K562 (cell line): ENCODE measurements around the gene TBL2. TPM values are rescaled to one million over a fixed set of nuclear protein-coding genes. Genes with fewer than 3 reads are reported as not detected.
A peak's percentile ranks its signal among the peaks of the same experiment; 100 is the strongest.

ENCODE experiments used
- BACH1 ChIP-seq: fragments of 200-800 bp; sonication (Bioruptor generic); IDR thresholded peaks from 2 replicates; pipeline ENCODE4 v1.6.1; 2016; ENCODE audit warnings: missing genetic modification characterization, missing compliant biosample characterization
- CREM ChIP-seq: IDR thresholded peaks from 2 replicates; pipeline ENCODE4 v1.6.1; 2014; ENCODE audit warnings: antibody characterized with exemption, low read depth
- DDX20 ChIP-seq: fragments of 450-650 bp; IDR thresholded peaks from 2 replicates; pipeline ENCODE4 v1.6.1; 2016; ENCODE audit warnings: missing genetic modification characterization, low read depth, mild to moderate bottlenecking, missing compliant biosample characterization, moderate library complexity
- FOXP1 ChIP-seq: sonication (generic); formaldehyde crosslinking; IDR thresholded peaks from 2 replicates; pipeline ENCODE4 v1.8.0; 2022; ENCODE audit warnings: mild to moderate bottlenecking, missing genetic modification reagents
- JUNB ChIP-seq: fragments of 450-650 bp; formaldehyde crosslinking; conservative IDR thresholded peaks from 2 replicates; pipeline ENCODE4 v1.4.0; 2020; ENCODE audit warnings: mild to moderate bottlenecking
- NBN ChIP-seq: fragments of 450-650 bp; IDR thresholded peaks from 2 replicates; pipeline ENCODE4 v1.6.1; 2016; ENCODE audit warnings: low read depth, mild to moderate bottlenecking
- NCOA1 ChIP-seq: fragments of 450-650 bp; IDR thresholded peaks from 2 replicates; pipeline ENCODE4 v1.6.1; 2016; ENCODE audit warnings: low read depth
- NFATC3 ChIP-seq: fragments of 450-650 bp; IDR thresholded peaks from 2 replicates; pipeline ENCODE4 v1.6.1; 2017; ENCODE audit warnings: mild to moderate bottlenecking
- NFYB ChIP-seq: IDR thresholded peaks from 2 replicates; pipeline ENCODE4 v1.6.1; 2011; ENCODE audit warnings: mild to moderate bottlenecking, moderate library complexity; ENCODE audit not compliant: insufficient read length; ENCODE audit errors: extremely low read depth
- NRF1 ChIP-seq, 2 experiments: fragments of 450-650 bp; IDR thresholded peaks in 1 of 2; conservative IDR thresholded peaks in 1 of 2; 2 replicates each; pipeline ENCODE4 v1.6.1; 2014; ENCODE audit warnings: mild to moderate bottlenecking in 2 of 2
- PHF21A ChIP-seq: fragments of 450-650 bp; IDR thresholded peaks from 2 replicates; pipeline ENCODE4 v1.6.1; 2017; ENCODE audit warnings: low read depth, borderline replicate concordance
- RBM25 ChIP-seq: fragments of 200-400 bp; formaldehyde crosslinking; IDR thresholded peaks from 2 replicates; pipeline ENCODE4 v1.6.1; 2018; ENCODE audit warnings: low read length, low read depth, moderate library complexity; ENCODE audit not compliant: severe bottlenecking
- SMARCC2 ChIP-seq: fragments of 450-650 bp; IDR thresholded peaks from 2 replicates; pipeline ENCODE4 v1.6.1; 2017; ENCODE audit warnings: antibody characterized with exemption, moderate library complexity, mild to moderate bottlenecking, low read depth
- SNRNP70 ChIP-seq: fragments of 200-400 bp; formaldehyde crosslinking; optimal IDR thresholded peaks from 2 replicates; pipeline ENCODE3; 2017; ENCODE audit warnings: low read depth, low read length
- SP1 ChIP-seq: sonication (generic); formaldehyde crosslinking; IDR thresholded peaks from 2 replicates; pipeline ENCODE4 v1.8.1; 2022; ENCODE audit warnings: mild to moderate bottlenecking, missing genetic modification reagents
- SRSF9 ChIP-seq: fragments of 200-400 bp; formaldehyde crosslinking; IDR thresholded peaks from 2 replicates; pipeline ENCODE4 v1.6.1; 2017; ENCODE audit warnings: low read depth, low read length, borderline replicate concordance
- TEAD4 ChIP-seq, 2 experiments: sonication (generic) in 1 of 2; formaldehyde crosslinking in 1 of 2; IDR thresholded peaks; 2 replicates each; pipeline versions ENCODE4 v1.6.1 to v1.8.0; 2012 to 2022; ENCODE audit warnings: borderline replicate concordance in 1 of 2, inconsistent platforms in 1 of 2, low read length in 1 of 2, mild to moderate bottlenecking in 1 of 2, missing genetic modification reagents in 1 of 2
- YBX1 ChIP-seq: fragments of 450-650 bp; IDR thresholded peaks from 2 replicates; pipeline ENCODE4 v1.7.1; 2016; ENCODE audit warnings: mild to moderate bottlenecking
- ZNF174 ChIP-seq: fragments of 250-450 bp; sonication (Bioruptor Pico); IDR thresholded peaks from 2 replicates; pipeline ENCODE4 v1.4.0; 2020; ENCODE audit warnings: mild to moderate bottlenecking
- ZNF436 ChIP-seq: fragments of 250-450, 450-650 bp; sonication (Bioruptor Pico); formaldehyde crosslinking; IDR thresholded peaks from 2 replicates; pipeline ENCODE4 v1.7.0; 2020; ENCODE audit warnings: mild to moderate bottlenecking
- ZNF75A ChIP-seq: fragments of 450-650 bp; formaldehyde crosslinking; IDR thresholded peaks from 2 replicates; pipeline ENCODE4 v1.4.0; 2020; ENCODE audit warnings: mild to moderate bottlenecking
- polyA plus RNA-seq, 8 experiments: library from polyadenylated mRNA; depleted of rRNA in 4 of 8; stranded (reverse) in 5 of 8; unstranded in 3 of 8; fragments of >200 nt; fragmentation: Nextera tagmentation in 2 of 8; fragmentation: Illumina TruSeq in 1 of 8; extraction: Ambion mirVana in 2 of 8; extraction: Trizol in 1 of 8; gene quantifications; 2 replicates each; pipeline versions ENCODE4 v1.2.1 to v1.2.3, GENCODE V29; 2011 to 2014; ENCODE audit warnings: inconsistent platforms in 1 of 8, missing spikeins in 1 of 8
- total RNA-seq, 7 experiments: library from RNA; depleted of rRNA in 6 of 7; stranded (reverse); fragments of >200 nt in 6 of 7; fragmentation: Illumina TruSeq in 2 of 7; extraction: Trizol in 2 of 7; gene quantifications; 2 replicates each; pipeline versions ENCODE4 v1.2.1 to v1.2.3, GENCODE V29; 2011 to 2021; ENCODE audit warnings: low replicate concordance in 1 of 7
- TF ChIP-seq, protein P1 (sequence below): fragments of 450-650 bp; formaldehyde crosslinking; IDR thresholded peaks from 2 replicates; pipeline ENCODE4 v1.4.0; 2020; ENCODE audit warnings: mild to moderate bottlenecking
- TF ChIP-seq, protein P2 (sequence below): IDR thresholded peaks from 2 replicates; pipeline ENCODE4 v1.6.1; 2014; ENCODE audit warnings: antibody characterized with exemption
- TF ChIP-seq, protein P3 (sequence below): fragments of 250-450 bp; sonication (Bioruptor Pico); IDR thresholded peaks from 2 replicates; pipeline ENCODE4 v1.8.0; 2021; ENCODE audit warnings: moderate library complexity, mild to moderate bottlenecking, inconsistent platforms

The TBL2 gene
- total and polyA plus RNA-seq, 9 of the 15 experiments (the other 6 are each of a cell fraction or from before 2014, with no cell fraction given): 2.5 to 123 (median 49.2) TPM

DNA sequence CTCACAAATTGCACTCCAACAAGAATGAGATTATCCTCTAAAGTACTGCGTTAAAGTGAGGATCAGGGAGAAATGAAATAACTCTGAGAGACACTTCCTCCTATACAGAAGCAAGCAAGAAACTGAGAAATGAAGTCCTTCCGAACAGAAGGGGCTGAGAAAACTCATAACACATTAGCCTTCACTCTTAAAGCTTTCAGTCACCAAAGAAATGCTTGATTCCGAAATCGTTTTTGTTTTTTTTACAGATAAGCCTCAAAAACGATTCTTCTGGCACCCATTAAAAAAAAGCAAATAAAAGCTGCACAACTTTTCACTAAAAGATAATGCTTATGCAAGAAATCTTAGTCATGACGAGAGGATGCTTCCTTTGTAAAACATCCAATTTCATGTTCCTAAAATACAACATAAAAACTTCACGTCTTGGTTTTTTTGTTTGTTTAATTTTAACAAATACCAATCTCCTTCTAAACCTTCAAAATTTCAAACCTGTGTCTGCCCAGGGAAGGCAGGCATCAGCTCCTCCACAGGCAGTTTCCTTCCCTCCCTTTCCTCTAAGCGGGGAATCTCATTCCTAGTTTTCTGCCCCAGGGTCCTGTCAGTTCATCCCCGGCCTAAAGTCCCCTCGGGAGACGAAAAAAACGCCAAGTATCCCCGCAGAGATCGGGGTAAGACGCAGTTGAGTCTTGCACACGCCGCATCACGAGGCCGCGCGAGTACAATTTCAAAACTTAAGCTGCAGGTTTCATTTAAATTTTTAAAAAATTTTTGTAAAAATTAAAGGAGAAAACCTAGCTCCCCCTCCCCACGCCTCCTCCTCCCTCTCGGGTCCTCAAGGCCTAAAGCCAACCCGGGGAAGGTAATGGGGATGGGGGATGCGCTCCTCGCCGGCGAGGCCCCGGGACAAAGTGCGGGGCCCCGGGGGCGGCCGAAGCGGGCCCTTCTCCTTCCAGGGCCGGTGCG is 57.4 kb downstream of the TBL2 start (continued):
- TF ChIP-seq, protein P1, sequence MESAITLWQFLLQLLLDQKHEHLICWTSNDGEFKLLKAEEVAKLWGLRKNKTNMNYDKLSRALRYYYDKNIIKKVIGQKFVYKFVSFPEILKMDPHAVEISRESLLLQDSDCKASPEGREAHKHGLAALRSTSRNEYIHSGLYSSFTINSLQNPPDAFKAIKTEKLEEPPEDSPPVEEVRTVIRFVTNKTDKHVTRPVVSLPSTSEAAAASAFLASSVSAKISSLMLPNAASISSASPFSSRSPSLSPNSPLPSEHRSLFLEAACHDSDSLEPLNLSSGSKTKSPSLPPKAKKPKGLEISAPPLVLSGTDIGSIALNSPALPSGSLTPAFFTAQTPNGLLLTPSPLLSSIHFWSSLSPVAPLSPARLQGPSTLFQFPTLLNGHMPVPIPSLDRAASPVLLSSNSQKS: no peak
- no peak for TF ChIP-seq NFYB
- 0 out of 2 replicates have a peak, but pooled peaks have one; percentile 11 for TF ChIP-seq TEAD4 (IDR thresholded peaks at IDR 0.05; ENCODE audit: low read length)
- TF ChIP-seq TEAD4 (CRISPR knock-in tag; IDR thresholded peaks at IDR 0.05; ENCODE audit: borderline replicate concordance): no peak
- TF ChIP-seq, protein P2, sequence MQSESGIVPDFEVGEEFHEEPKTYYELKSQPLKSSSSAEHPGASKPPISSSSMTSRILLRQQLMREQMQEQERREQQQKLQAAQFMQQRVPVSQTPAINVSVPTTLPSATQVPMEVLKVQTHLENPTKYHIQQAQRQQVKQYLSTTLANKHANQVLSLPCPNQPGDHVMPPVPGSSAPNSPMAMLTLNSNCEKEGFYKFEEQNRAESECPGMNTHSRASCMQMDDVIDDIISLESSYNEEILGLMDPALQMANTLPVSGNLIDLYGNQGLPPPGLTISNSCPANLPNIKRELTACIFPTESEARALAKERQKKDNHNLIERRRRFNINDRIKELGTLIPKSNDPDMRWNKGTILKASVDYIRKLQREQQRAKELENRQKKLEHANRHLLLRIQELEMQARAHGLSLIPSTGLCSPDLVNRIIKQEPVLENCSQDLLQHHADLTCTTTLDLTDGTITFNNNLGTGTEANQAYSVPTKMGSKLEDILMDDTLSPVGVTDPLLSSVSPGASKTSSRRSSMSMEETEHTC: no peak
- TF ChIP-seq ZNF436 (CRISPR knock-in tag): no peak
- no peak for TF ChIP-seq JUNB (CRISPR knock-in tag)
- TF ChIP-seq SP1 (CRISPR knock-in tag): no peak
- no peak for TF ChIP-seq SNRNP70
- peak; percentile 36 for TF ChIP-seq SMARCC2
- no peak for TF ChIP-seq SRSF9
- TF ChIP-seq NBN: 0 out of 2 replicates have a peak, but pooled peaks have one; percentile 42
- no peak for TF ChIP-seq DDX20 (tag)
- no peak for TF ChIP-seq FOXP1 (CRISPR knock-in tag)
- no peak for TF ChIP-seq RBM25
- no peak for TF ChIP-seq ZNF75A
- TF ChIP-seq YBX1: no peak
- TF ChIP-seq, protein P3, sequence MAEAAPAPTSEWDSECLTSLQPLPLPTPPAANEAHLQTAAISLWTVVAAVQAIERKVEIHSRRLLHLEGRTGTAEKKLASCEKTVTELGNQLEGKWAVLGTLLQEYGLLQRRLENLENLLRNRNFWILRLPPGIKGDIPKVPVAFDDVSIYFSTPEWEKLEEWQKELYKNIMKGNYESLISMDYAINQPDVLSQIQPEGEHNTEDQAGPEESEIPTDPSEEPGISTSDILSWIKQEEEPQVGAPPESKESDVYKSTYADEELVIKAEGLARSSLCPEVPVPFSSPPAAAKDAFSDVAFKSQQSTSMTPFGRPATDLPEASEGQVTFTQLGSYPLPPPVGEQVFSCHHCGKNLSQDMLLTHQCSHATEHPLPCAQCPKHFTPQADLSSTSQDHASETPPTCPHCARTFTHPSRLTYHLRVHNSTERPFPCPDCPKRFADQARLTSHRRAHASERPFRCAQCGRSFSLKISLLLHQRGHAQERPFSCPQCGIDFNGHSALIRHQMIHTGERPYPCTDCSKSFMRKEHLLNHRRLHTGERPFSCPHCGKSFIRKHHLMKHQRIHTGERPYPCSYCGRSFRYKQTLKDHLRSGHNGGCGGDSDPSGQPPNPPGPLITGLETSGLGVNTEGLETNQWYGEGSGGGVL (CRISPR knock-in tag): no peak
- TF ChIP-seq NRF1 (conservative IDR thresholded peaks at IDR 0.05 in 1 of 2, IDR thresholded peaks at IDR 0.05 in 1 of 2): no peak
- TF ChIP-seq PHF21A: no peak
- TF ChIP-seq CREM: no peak
- 0 out of 2 replicates have a peak, but pooled peaks have one; percentile 14 for TF ChIP-seq BACH1
- TF ChIP-seq NFATC3: 0 out of 2 replicates have a peak, but pooled peaks have one; percentile 23
- TF ChIP-seq NCOA1: no peak
- TF ChIP-seq ZNF174 (CRISPR knock-in tag): no peak
